Gastrocnemius medialis (tissue), 4 donors: Measurements from ENCODE around the gene LDLRAD4. TPM values are rescaled to one million over a fixed set of nuclear protein-coding genes. Genes with fewer than 3 reads are reported as not detected.

Experiments used
- ATAC-seq, 2 donors: fragments of 150-250 bp; one replicate each; pipeline ENCODE4 v1.9.1; 2016
- DNase-seq, 2 donors: peaks; one replicate each; pipeline ENCODE4 v3.0.0-alpha.2; 2019
- H3K27ac ChIP-seq, 4 donors: fragments of 200-600 bp; sonication (generic); 1 replicate in 1 of 4; 2 replicates in 3 of 4; pipeline ENCODE4 v1.5.1; 2016 to 2018; ENCODE audit warnings: mild to moderate bottlenecking in 2 of 4, moderate library complexity in 1 of 4
- H3K27me3 ChIP-seq, 3 donors: fragments of 200-600 bp; sonication (generic) in 2 of 3; 1 replicate in 1 of 3; 2 replicates in 2 of 3; pipeline versions ENCODE4 v1.5.1 to v1.6.0; 2016 to 2019; ENCODE audit warnings: mild to moderate bottlenecking in 1 of 3, moderate library complexity in 1 of 3
- H3K36me3 ChIP-seq, 2 donors: fragments of 200-600 bp; sonication (generic) in 1 of 2; one replicate each; pipeline ENCODE4 v1.5.1; 2017 to 2018
- H3K4me1 ChIP-seq, 2 donors: fragments of 200-600 bp; sonication (generic) in 1 of 2; one replicate each; pipeline ENCODE4 v1.5.1; 2016 to 2017; ENCODE audit warnings: mild to moderate bottlenecking in 2 of 2
- H3K4me3 ChIP-seq, 4 donors: fragments of 200-600 bp; sonication (generic) in 3 of 4; 1 replicate in 1 of 4; 2 replicates in 3 of 4; pipeline ENCODE4 v1.5.1; 2016 to 2019; ENCODE audit warnings: mild to moderate bottlenecking in 2 of 4
- H3K9me3 ChIP-seq, 3 donors: fragments of 200-600 bp; sonication (generic) in 2 of 3; 1 replicate in 1 of 3; 2 replicates in 2 of 3; pipeline ENCODE4 v1.5.1; 2016 to 2019
- POLR2A ChIP-seq, 2 donors: fragments of 450-650 bp; IDR thresholded peaks; one replicate each; pipeline ENCODE4 v1.6.1; 2017; ENCODE audit warnings: antibody characterized with exemption in 2 of 2, mild to moderate bottlenecking in 2 of 2, moderate library complexity in 2 of 2
- in situ Hi-C, 4 donors: fragments of 200-750 bp; cut with MboI; loops; one replicate each; pipeline versions ENCODE4 v1.15.0 to v1.8.0; 2017; ENCODE audit warnings: low sequenced_read_pairs in 4 of 4
- intact Hi-C: fragments of 100-400 bp; cut with DNase I; formaldehyde crosslinking; loops from one replicate; pipeline ENCODE4 v1.15.1; 2023; ENCODE audit warnings: low total_unique reads
- total RNA-seq, 4 donors: library from RNA; depleted of rRNA; stranded (reverse); fragments of >200 nt; gene quantifications; one replicate each; pipeline versions ENCODE4 v1.1.0 to v1.2.3, GENCODE V29; 2016
- TF ChIP-seq, protein P1 (sequence below), 5 experiments: fragments of 450-650 bp in 3 of 5; fragments of 200-600 bp in 2 of 5; sonication (generic) in 2 of 5; IDR thresholded peaks in 4 of 5; conservative IDR thresholded peaks in 1 of 5; 1 replicate in 4 of 5; 2 replicates in 1 of 5; pipeline ENCODE4 v1.5.1; 2016 to 2019; ENCODE audit warnings: antibody characterized with exemption in 5 of 5, mild to moderate bottlenecking in 3 of 5, moderate library complexity in 3 of 5

Gene LDLRAD4
- total RNA-seq, 4 donors from 2014 or later: 3.9 to 11.1 (median 6.5) TPM

DNA sequence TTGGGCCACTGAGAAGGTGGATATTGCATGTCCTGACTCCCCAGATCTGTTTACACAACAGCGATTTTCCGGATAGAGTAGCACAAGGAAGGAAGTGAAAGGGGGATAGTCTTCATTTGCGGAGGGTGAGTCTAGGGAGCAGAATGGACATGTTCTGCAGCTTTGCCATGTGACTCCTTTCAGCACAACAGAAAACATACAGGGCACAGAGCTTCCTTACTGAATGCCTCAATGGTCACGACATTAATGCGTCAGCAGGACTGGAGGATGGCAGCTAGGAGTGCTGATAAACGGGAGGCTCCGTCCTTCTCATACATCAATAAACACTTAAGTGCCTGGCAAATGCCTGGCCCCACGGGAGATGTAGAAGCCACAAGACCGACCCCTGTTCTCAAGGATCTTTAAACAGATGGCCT lies 344.8 kb downstream of the LDLRAD4 start:
- TF ChIP-seq POLR2A (IDR thresholded peaks at IDR 0.05): no peak
- TF ChIP-seq, protein P1, sequence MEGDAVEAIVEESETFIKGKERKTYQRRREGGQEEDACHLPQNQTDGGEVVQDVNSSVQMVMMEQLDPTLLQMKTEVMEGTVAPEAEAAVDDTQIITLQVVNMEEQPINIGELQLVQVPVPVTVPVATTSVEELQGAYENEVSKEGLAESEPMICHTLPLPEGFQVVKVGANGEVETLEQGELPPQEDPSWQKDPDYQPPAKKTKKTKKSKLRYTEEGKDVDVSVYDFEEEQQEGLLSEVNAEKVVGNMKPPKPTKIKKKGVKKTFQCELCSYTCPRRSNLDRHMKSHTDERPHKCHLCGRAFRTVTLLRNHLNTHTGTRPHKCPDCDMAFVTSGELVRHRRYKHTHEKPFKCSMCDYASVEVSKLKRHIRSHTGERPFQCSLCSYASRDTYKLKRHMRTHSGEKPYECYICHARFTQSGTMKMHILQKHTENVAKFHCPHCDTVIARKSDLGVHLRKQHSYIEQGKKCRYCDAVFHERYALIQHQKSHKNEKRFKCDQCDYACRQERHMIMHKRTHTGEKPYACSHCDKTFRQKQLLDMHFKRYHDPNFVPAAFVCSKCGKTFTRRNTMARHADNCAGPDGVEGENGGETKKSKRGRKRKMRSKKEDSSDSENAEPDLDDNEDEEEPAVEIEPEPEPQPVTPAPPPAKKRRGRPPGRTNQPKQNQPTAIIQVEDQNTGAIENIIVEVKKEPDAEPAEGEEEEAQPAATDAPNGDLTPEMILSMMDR (IDR thresholded peaks at IDR 0.05 in 4 of 5, conservative IDR thresholded peaks at IDR 0.05 in 1 of 5): no peak
- intact Hi-C loops (no loop called here), in situ Hi-C loops (loop anchor here in 2 of 4 donors (5.0 to 25.0 kb wide), 2 partner anchors 69 to 149 kb away; no protein-coding TSS in a partner anchor)
- Histone ChIP-seq H3K4me3 (no peak overlapping the region), H3K27me3 (no peaks in the 10 kb centered on the region), H3K36me3 (no peaks in the 10 kb centered on the region), H3K4me1 (peaks cover 28 to 30% of the 10 kb centered on the region in 2 donors), H3K9me3 (no peaks in the 10 kb centered on the region), H3K27ac (no peak overlapping the region)
- DNase-seq (peak in 1 of 2 donors; percentile 25), ATAC-seq (no peak)

DNA sequence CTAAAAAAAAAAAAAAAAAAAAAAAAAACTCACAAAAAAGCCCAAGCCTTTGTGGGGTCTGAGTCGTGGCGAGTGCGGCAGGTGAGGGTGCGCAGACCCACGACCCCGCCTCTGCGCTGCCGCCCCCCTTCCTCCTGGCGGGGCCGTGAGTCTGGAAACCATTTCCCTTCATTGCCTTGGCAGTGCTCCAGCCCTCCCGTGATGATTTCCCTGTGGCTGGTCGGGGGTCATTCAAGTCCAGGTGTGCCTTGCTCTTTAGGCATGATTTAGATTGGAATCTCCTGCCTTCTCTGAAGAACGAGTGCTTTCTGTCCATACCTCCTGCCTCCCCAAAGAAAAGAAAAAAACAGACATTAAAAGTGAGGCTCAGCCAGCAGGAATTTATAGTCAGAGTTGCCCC lies 346.0 kb downstream of the LDLRAD4 start:
- Histone ChIP-seq H3K36me3 (no peaks in the 10 kb centered on the region), H3K9me3 (no peaks in the 10 kb centered on the region), H3K27ac (peak overlapping the region in 1 of 4 donors; percentile 16), H3K27me3 (no peaks in the 10 kb centered on the region), H3K4me3 (no peak overlapping the region), H3K4me1 (peaks cover 27 to 29% of the 10 kb centered on the region in 2 donors)
- intact Hi-C loops (no loop called here), in situ Hi-C loops (loop anchor here in 2 of 4 donors (5.0 to 25.0 kb wide), 2 partner anchors 68 to 148 kb away; no protein-coding TSS in a partner anchor)
- DNase-seq (no peak), ATAC-seq (no peak)
- TF ChIP-seq, protein P1 (IDR thresholded peaks at IDR 0.05 in 4 of 5, conservative IDR thresholded peaks at IDR 0.05 in 1 of 5): no peak
- no peak for TF ChIP-seq POLR2A (IDR thresholded peaks at IDR 0.05)

DNA sequence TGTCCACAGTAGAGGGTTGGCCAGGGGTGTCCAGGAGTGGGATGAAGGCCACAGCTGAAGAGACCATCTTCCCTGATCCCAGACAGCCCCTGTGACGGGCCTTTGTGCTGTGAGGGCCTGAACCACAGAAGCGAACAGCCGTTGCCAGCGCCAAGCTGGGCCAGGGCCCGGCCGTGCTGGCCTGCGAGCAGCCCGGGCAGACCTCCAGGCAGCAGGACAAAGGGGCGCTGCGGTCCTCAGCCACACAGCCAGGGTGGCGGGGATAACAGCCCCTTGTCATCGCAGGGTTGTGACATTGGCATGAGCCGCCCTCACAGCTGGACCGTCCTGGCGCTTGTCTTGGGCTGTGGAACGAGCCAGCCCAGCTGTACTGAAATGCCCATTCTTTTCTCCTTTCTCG lies 346.7 kb downstream of the LDLRAD4 start:
- in situ Hi-C loops (loop anchor here in 1 of 4 donors (25.0 kb wide), 1 partner anchor 147 kb away; no protein-coding TSS in a partner anchor), intact Hi-C loops (no loop called here)
- Histone ChIP-seq H3K9me3 (no peaks in the 10 kb centered on the region), H3K27me3 (no peaks in the 10 kb centered on the region), H3K27ac (peak overlapping the region in 2 of 4 donors; percentile 16 to 33), H3K36me3 (no peaks in the 10 kb centered on the region), H3K4me3 (peak overlapping the region in 2 of 4 donors; percentile 19 to 37), H3K4me1 (peaks cover 27 to 29% of the 10 kb centered on the region in 2 donors)
- peak in 1 of 2 donors; percentile 33 for ATAC-seq
- peak in 1 of 2 donors; percentile 36 for DNase-seq
- TF ChIP-seq, protein P1 (IDR thresholded peaks at IDR 0.05 in 4 of 5, conservative IDR thresholded peaks at IDR 0.05 in 1 of 5): no peak
- TF ChIP-seq POLR2A (IDR thresholded peaks at IDR 0.05): no peak

DNA sequence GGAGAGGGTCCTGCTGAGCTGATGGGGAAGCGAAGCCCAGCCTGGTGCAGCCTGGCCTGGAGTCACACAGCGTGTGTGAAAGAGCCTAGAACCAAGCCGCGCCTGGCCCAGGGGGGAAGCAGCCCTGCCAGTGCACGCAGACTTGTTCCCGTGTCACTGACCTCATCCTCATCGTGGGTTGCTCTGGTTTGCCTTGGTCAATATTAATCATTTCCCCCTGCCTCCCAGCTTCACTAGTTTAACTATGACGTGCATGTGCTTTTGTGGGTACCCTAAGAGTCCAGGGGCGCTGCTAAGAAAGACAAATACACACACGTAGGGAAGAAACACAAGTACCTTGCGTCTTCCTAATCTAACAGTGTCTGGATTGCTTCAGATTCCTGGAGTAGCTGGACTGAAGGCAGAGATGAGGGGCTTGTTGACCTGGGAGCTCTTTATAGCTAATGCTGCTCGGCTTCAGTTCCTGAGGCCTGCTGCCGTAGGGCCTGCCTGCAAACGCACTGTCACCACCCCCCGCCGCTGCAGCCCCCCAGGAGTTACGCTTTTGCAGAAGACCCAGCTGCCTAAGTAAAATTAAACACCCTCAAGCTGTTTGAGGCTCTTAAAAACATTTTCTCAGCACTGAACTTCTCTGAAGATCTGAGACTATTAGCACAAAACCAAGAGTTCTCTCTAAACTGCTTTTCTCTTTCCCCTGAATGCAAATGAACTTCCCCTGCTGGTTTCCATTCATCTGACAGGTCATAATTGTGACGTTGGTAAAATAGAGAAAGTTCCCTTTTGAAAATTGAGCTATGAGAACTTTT lies 348.6 kb downstream of the LDLRAD4 start:
- in situ Hi-C loops (loop anchor here in 1 of 4 donors (25.0 kb wide), 1 partner anchor 145 kb away; no protein-coding TSS in a partner anchor), intact Hi-C loops (no loop called here)
- ATAC-seq (peak in 1 of 2 donors; percentile 16), DNase-seq (peak in 1 of 2 donors; percentile 48)
- H3K27me3 ChIP-seq: no peaks in the 10 kb centered on the region
- H3K4me1 ChIP-seq: peaks cover 27 to 29% of the 10 kb centered on the region in 2 donors
- H3K9me3 ChIP-seq: no peaks in the 10 kb centered on the region
- peak overlapping the region in 3 of 4 donors; percentile 8 to 54 (median 20) for H3K27ac ChIP-seq
- no peak overlapping the region for H3K4me3 ChIP-seq
- no peaks in the 10 kb centered on the region for H3K36me3 ChIP-seq
- no peak for TF ChIP-seq POLR2A (IDR thresholded peaks at IDR 0.05)
- TF ChIP-seq, protein P1 (IDR thresholded peaks at IDR 0.05 in 4 of 5, conservative IDR thresholded peaks at IDR 0.05 in 1 of 5): no peak
